H1 (cell line): Measurements from ENCODE around the gene SLX1B. TPM values are rescaled to one million over a fixed set of nuclear protein-coding genes. Genes with fewer than 3 reads are reported as not detected.
"Not testable (repeated sequence)": the region's sequence is repeated elsewhere in the genome, so short reads cannot be mapped to it uniquely, and the experiment has no call there.

ENCODE experiments used
- CTCF ChIA-PET: fragments of 300-600 bp; sonication (Branson Sonifier 250); formaldehyde crosslinking; loops from one replicate; lab custom pipeline; 2021; ENCODE audit not compliant: partially characterized antibody; lab: Charles Lee
- POLR2A ChIA-PET: fragments of 300-600 bp; sonication (Branson Sonifier 250); formaldehyde crosslinking; loops from one replicate; lab custom pipeline; 2021; ENCODE audit warnings: inconsistent platforms; ENCODE audit not compliant: partially characterized antibody; lab: Charles Lee
- DNase-seq, 2 experiments: peaks; one replicate each; pipeline versions ENCODE4 v3.0.0 to v3.0.0-alpha.2; 2010 to 2022; ENCODE audit warnings: low spot score in 2 of 2, low read depth in 1 of 2, mixed read lengths in 1 of 2
- FAIRE-seq: peaks from 2 replicates; lab custom pipeline; 2011; peaks lifted over from hg19 to GRCh38; lab: Jason Lieb, UNC
- H2AFZ ChIP-seq: 2 replicates; pipeline ENCODE4 v1.8.1; 2012; ENCODE audit warnings: low read length, inconsistent platforms
- H2AK5ac ChIP-seq: 2 replicates; pipeline ENCODE4 v1.6.1; 2013; ENCODE audit warnings: low read depth, low read length
- H2BK120ac ChIP-seq: replicated peaks from 2 replicates; pipeline ENCODE3; 2013; ENCODE audit warnings: low read depth, low read length, inconsistent platforms
- H2BK12ac ChIP-seq: 2 replicates; pipeline ENCODE4 v1.6.1; 2013; ENCODE audit warnings: low read depth, low read length
- H2BK15ac ChIP-seq: 2 replicates; pipeline ENCODE4 v1.6.1; 2013; ENCODE audit warnings: low read length
- H2BK20ac ChIP-seq: 2 replicates; pipeline ENCODE4 v1.6.1; 2013; ENCODE audit warnings: low read length
- H2BK5ac ChIP-seq: 2 replicates; pipeline ENCODE4 v1.6.1; 2013; ENCODE audit warnings: low read depth, low read length
- H3K14ac ChIP-seq: 2 replicates; pipeline ENCODE4 v1.6.1; 2013; ENCODE audit warnings: inconsistent platforms; ENCODE audit not compliant: insufficient read length
- H3K18ac ChIP-seq: 2 replicates; pipeline ENCODE4 v1.6.1; 2013; ENCODE audit warnings: low read length; ENCODE audit errors: extremely low read depth
- H3K23ac ChIP-seq: 2 replicates; pipeline ENCODE4 v1.6.1; 2013; ENCODE audit warnings: inconsistent platforms; ENCODE audit not compliant: insufficient read length
- H3K23me2 ChIP-seq: 2 replicates; pipeline ENCODE4 v1.6.1; 2013; ENCODE audit warnings: low read depth, low read length
- H3K27ac ChIP-seq: 2 replicates; pipeline ENCODE4 v1.6.1; 2011; ENCODE audit warnings: low read depth, low read length, inconsistent platforms
- H3K27me3 ChIP-seq, 4 experiments: replicated peaks in 1 of 4; 1 replicate in 1 of 4; 2 replicates in 3 of 4; pipeline versions ENCODE4 v1.6.1 to v1.8.1; 2011 to 2013; ENCODE audit warnings: low read length in 3 of 4, mild to moderate bottlenecking in 3 of 4, inconsistent platforms in 2 of 4, mixed read lengths in 2 of 4, moderate library complexity in 1 of 4; ENCODE audit not compliant: control insufficient read depth in 3 of 4, insufficient read depth in 3 of 4; ENCODE audit errors: extremely low read depth in 1 of 4
- H3K36me3 ChIP-seq, 4 experiments: 2 replicates each; pipeline versions ENCODE4 v1.6.1 to v1.8.1; 2011 to 2013; ENCODE audit warnings: mild to moderate bottlenecking in 4 of 4, low read length in 3 of 4, moderate library complexity in 2 of 4, control low read depth in 1 of 4, inconsistent platforms in 1 of 4; ENCODE audit not compliant: insufficient read depth in 4 of 4, control insufficient read depth in 2 of 4
- H3K4ac ChIP-seq: replicated peaks from 2 replicates; pipeline ENCODE3; 2013; ENCODE audit warnings: low read length, low read depth, mixed read lengths, inconsistent platforms; ENCODE audit not compliant: insufficient read length
- H3K4me1 ChIP-seq, 4 experiments: replicated peaks in 1 of 4; 1 replicate in 1 of 4; 2 replicates in 3 of 4; pipeline versions ENCODE4 v1.6.1 to v1.8.1; 2011 to 2013; ENCODE audit warnings: low read length in 3 of 4, inconsistent platforms in 2 of 4, mixed read lengths in 1 of 4; ENCODE audit not compliant: insufficient read depth in 4 of 4, control insufficient read depth in 3 of 4
- H3K4me2 ChIP-seq, 2 experiments: 2 replicates each; pipeline versions ENCODE4 v1.6.1 to v1.8.1; 2011 to 2013; ENCODE audit warnings: low read depth in 2 of 2, low read length in 2 of 2, control low read depth in 1 of 2, inconsistent platforms in 1 of 2, mild to moderate bottlenecking in 1 of 2; ENCODE audit not compliant: insufficient read depth in 1 of 2
- H3K4me3 ChIP-seq, 4 experiments: fragments of 200-600, 300-600 bp in 1 of 4; sonication (generic), shearing (Covaris generic), sonication (Bioruptor Twin) in 1 of 4; 2 replicates each; pipeline versions ENCODE4 v1.5.1 to v1.8.1; 2011 to 2016; ENCODE audit warnings: low read length in 4 of 4, low read depth in 3 of 4, control low read depth in 2 of 4, inconsistent platforms in 2 of 4, mild to moderate bottlenecking in 2 of 4, mixed read lengths in 1 of 4, moderate library complexity in 1 of 4; ENCODE audit not compliant: insufficient read depth in 2 of 4; ENCODE audit errors: extremely low read depth in 1 of 4
- H3K56ac ChIP-seq: replicated peaks from 2 replicates; pipeline ENCODE3; 2013; ENCODE audit warnings: low read depth, mild to moderate bottlenecking, mixed read lengths, low read length, inconsistent platforms; ENCODE audit not compliant: insufficient read length
- H3K79me1 ChIP-seq: 2 replicates; pipeline ENCODE4 v1.6.1; 2013; ENCODE audit warnings: low read depth, low read length, control low read depth
- H3K79me2 ChIP-seq, 2 experiments: 2 replicates each; pipeline versions ENCODE4 v1.6.1 to v1.8.1; 2012 to 2013; ENCODE audit warnings: low read length in 2 of 2, mild to moderate bottlenecking in 2 of 2, inconsistent platforms in 1 of 2; ENCODE audit not compliant: insufficient read depth in 2 of 2, control insufficient read depth in 1 of 2
- H3K9ac ChIP-seq, 4 experiments: replicated peaks in 1 of 4; 1 replicate in 1 of 4; 2 replicates in 3 of 4; pipeline versions ENCODE4 v1.6.1 to v1.8.1; 2011 to 2013; ENCODE audit warnings: low read depth in 3 of 4, low read length in 3 of 4, control low read depth in 2 of 4, mild to moderate bottlenecking in 2 of 4, moderate library complexity in 2 of 4, inconsistent platforms in 1 of 4; ENCODE audit errors: extremely low read depth in 1 of 4
- H3K9me3 ChIP-seq, 2 experiments: 2 replicates each; pipeline versions ENCODE4 v1.6.1 to v1.8.1; 2012 to 2013; ENCODE audit warnings: mild to moderate bottlenecking in 2 of 2, moderate library complexity in 2 of 2, control low read depth in 1 of 2, inconsistent platforms in 1 of 2, low read depth in 1 of 2, low read length in 1 of 2, mixed read lengths in 1 of 2; ENCODE audit not compliant: insufficient read depth in 2 of 2
- H4K20me1 ChIP-seq, 2 experiments: replicated peaks in 1 of 2; 2 replicates each; pipeline versions ENCODE3 to v1.8.1; 2011 to 2013; ENCODE audit warnings: inconsistent platforms in 2 of 2, low read length in 2 of 2, mild to moderate bottlenecking in 1 of 2; ENCODE audit not compliant: insufficient read depth in 2 of 2, control insufficient read depth in 1 of 2
- H4K5ac ChIP-seq: 2 replicates; pipeline ENCODE4 v1.6.1; 2013; ENCODE audit warnings: low read length, low read depth, mixed read lengths, inconsistent platforms; ENCODE audit not compliant: insufficient read length
- H4K8ac ChIP-seq: 2 replicates; pipeline ENCODE4 v1.8.0; 2013; ENCODE audit warnings: mild to moderate bottlenecking, moderate library complexity, low read length, inconsistent platforms; ENCODE audit not compliant: insufficient read depth; ENCODE audit errors: extremely low read depth
- H4K91ac ChIP-seq: replicated peaks from 2 replicates; pipeline ENCODE3; 2013; ENCODE audit warnings: low read length, mixed read lengths, inconsistent platforms; ENCODE audit not compliant: insufficient read length
- WGBS, 2 experiments: shearing (Covaris generic) in 1 of 2; methylation state at CpG; one replicate each; pipeline versions ENCODE4 v1.1.6 to v1.1.7; 2013 to 2015; ENCODE audit warnings: low lambda C conversion rate in 2 of 2, mixed read lengths in 2 of 2, inconsistent platforms in 1 of 2, low coverage in 1 of 2, missing lambda C conversion rate in 1 of 2; ENCODE audit not compliant: insufficient replicate concordance in 2 of 2, insufficient coverage in 1 of 2, insufficient read length in 1 of 2; ENCODE audit errors: extremely low coverage in 1 of 2, missing lambda C conversion rate in 1 of 2; 5-methylcytosine and 5-hydroxymethylcytosine counted together
- long read RNA-seq, 2 experiments: library from RNA in 1 of 2; library from capped mRNA in 1 of 2; stranded (forward); transcript quantifications; one replicate each; pipeline ENCODE4 v2.0.0, GENCODE V29; 2021; ENCODE audit warnings: inconsistent platforms in 1 of 2
- polyA minus RNA-seq, 3 experiments: library from RNA; depleted of rRNA, polyadenylated mRNA; stranded (reverse); fragments of >200 nt; gene quantifications; 1 replicate in 2 of 3; 2 replicates in 1 of 3; pipeline ENCODE4 v1.2.3, GENCODE V29; 2011
- polyA plus RNA-seq, 7 experiments: library from polyadenylated mRNA; depleted of rRNA in 3 of 7; stranded (reverse) in 5 of 7; unstranded in 2 of 7; fragments of >200 nt in 5 of 7; fragments of 200-250 nt in 2 of 7; gene quantifications; 1 replicate in 5 of 7; 2 replicates in 1 of 7; 4 replicates in 1 of 7; pipeline versions ENCODE4 v1.2.1 to v1.2.3, GENCODE V29; 2011 to 2013; ENCODE audit warnings: missing spikeins in 2 of 7, mixed read lengths in 2 of 7
- total RNA-seq: library from RNA; stranded (reverse); fragmentation: NEBNext Ultra II Directional; extraction: Animal tissue kit (Norgen Biotek cat#: 25700); gene quantifications from 2 replicates; pipeline ENCODE4 v1.2.1, GENCODE V29; 2021

The SLX1B gene
- 47.9 and 71.6 TPM in 2 replicates for total RNA-seq
- 101 and 141 TPM in 2 replicates for polyA plus RNA-seq (2011; rRNA removed)
- 80.8 TPM for polyA plus RNA-seq (2011; cell fraction: cytosol; rRNA removed)
- polyA plus RNA-seq (2011; cell fraction: nucleus; rRNA removed): 87.4 TPM
- 1.6 to 16.8 TPM (median 6.9 TPM) in 4 replicates for polyA plus RNA-seq (2012, experiment 1 of 2)
- polyA plus RNA-seq (2012, experiment 2 of 2): 33.2 TPM
- 31.8 TPM for polyA plus RNA-seq (2013, experiment 1 of 2)
- 29.1 TPM for polyA plus RNA-seq (2013, experiment 2 of 2)
- 7.0 and 8.6 TPM in 2 replicates for polyA minus RNA-seq (2011; rRNA and poly(A)+ RNA removed)
- 28.7 TPM for polyA minus RNA-seq (2011; cell fraction: cytosol; rRNA and poly(A)+ RNA removed)
- polyA minus RNA-seq (2011; cell fraction: nucleus; rRNA and poly(A)+ RNA removed): 30.6 TPM
- long read RNA-seq, experiment 1, transcript SLX1B-201 (6 exons, 1,165 nt): major isoform, 34 of 43 reads
- long read RNA-seq, experiment 1, partial matches to known transcripts: 4 of 43 reads
- long read RNA-seq, experiment 1, other reads (novel, unspliced or antisense): 4 of 43 reads
- long read RNA-seq, experiment 2: 0 reads

DNA sequence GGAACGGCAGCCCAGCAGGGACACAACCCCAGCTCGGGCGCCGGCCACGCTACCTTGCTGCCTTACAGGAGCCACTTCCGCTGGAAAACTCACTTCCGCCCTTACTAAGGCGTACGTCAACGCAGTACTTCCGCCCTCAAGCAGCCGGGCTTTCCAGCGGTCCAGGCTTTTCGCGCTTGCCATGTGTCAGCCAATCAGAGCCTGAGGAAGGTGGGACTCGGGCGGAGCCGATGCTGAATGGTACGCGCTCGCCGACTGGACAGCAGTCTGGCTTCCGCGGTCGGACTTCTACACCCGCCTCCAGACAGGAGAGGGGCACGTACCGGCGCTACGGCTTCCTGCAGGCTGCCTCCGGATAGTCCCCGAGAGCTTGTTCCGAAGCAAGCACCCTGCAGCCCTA lies at the start of gene SLX1B, which contains the start of gene BOLA2:
SLX1B (plus strand) TSS at position 265 of the 400 bp plus-strand sequence.
BOLA2 (minus strand) TSS at position 83 of the 400 bp plus-strand sequence. CDS start 98 bp downstream, outside the sequence.
- H2BK20ac ChIP-seq, H3K56ac ChIP-seq, H3K23ac ChIP-seq, H3K4me3 ChIP-seq, H3K79me2 ChIP-seq, H2AK5ac ChIP-seq, H2AFZ ChIP-seq, CTCF ChIA-PET, H2BK15ac ChIP-seq, H3K4me2 ChIP-seq, H4K5ac ChIP-seq, H2BK5ac ChIP-seq, H4K8ac ChIP-seq, H4K91ac ChIP-seq, H3K18ac ChIP-seq, H3K4ac ChIP-seq, H3K9me3 ChIP-seq, POLR2A ChIA-PET, H3K36me3 ChIP-seq, H4K20me1 ChIP-seq, H3K9ac ChIP-seq, H3K14ac ChIP-seq, H3K27ac ChIP-seq, H3K23me2 ChIP-seq, H3K4me1 ChIP-seq, H2BK12ac ChIP-seq, H2BK120ac ChIP-seq, DNase-seq, H3K27me3 ChIP-seq, H3K79me1 ChIP-seq: not testable (repeated sequence)
- peak; percentile 84 for FAIRE-seq
- WGBS, 2 experiments: no CpG with 5 or more reads among the region's 33 CpGs
